A673 (cell line): Measurements from ENCODE around the gene UBE2E2.

ENCODE experiments used
- CTCF ChIP-seq: fragments of 300-800, 200-600 bp; sonication (generic); conservative IDR thresholded peaks from 2 replicates; pipeline ENCODE4 v1.5.1; 2017; ENCODE audit warnings: low read depth, mild to moderate bottlenecking, antibody characterized with exemption, low read length, moderate library complexity, mixed read lengths
- EZH2 ChIP-seq: fragments of 200-600 bp; sonication (generic); IDR thresholded peaks from 2 replicates; pipeline ENCODE4 v1.6.1; 2017; ENCODE audit warnings: borderline replicate concordance, low read depth, mild to moderate bottlenecking, mixed read lengths, antibody characterized with exemption, low read length; ENCODE audit not compliant: poor library complexity, severe bottlenecking

DNA sequence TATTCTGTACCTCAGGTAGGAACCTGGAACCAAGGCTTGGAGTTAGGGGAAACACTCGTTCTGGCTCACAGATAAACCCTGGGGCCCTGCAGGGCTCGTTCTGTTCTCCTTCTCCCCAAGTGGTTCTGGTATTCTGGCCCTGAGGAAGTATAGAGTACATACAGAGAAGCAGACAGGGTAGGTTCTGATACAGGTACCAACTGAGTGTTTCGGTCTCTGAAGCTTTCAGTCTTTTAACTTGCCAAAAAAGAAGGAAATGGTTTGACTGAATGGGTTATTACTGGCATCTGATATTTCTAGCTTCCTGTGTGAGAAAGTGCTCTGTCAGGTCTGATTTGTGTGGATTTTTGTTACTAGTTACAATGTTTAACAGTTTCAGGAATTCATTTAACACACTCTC, 67.3 kb downstream of the UBE2E2 start:
- TF ChIP-seq CTCF (no peak), EZH2 (no peak)
